Measurements from ENCODE around the gene RFPL3. TPM values are rescaled to one million over a fixed set of nuclear protein-coding genes. Genes with fewer than 3 reads are reported as not detected.
"Not testable (repeated sequence)": the region's sequence is repeated elsewhere in the genome, so short reads cannot be mapped to it uniquely, and the experiment has no call there.

RFPL3 gene
- total RNA-seq, 1 experiment from 2014 or later: not detected

- DNase-seq (ENCODE audit: low spot score): no peak
Observed at GRCh38 chr22:32352681-32353080, 5.0 kb upstream of the RFPL3 start.

DNA sequence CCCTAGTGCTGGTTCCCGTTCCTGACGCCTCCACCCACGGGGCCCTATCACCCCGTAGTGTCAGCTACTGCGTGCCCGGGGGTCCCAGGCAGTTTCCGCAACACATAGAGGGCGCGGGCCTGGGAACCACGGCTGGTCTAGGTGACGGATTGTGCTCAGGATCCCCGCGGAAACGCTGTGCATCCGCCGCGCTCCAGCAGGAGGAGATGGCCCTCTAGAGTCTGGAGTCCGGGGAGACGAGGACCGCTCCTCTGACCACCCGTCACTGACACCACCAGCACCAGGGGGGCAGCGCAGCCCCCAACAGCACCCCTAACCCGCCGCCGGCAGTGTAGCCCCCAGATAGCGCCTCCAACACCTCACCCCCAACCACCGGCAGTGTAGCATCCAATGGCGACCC, 4.4 kb upstream of the RFPL3 start:
- DNase-seq (ENCODE audit: low spot score): no peak

DNA sequence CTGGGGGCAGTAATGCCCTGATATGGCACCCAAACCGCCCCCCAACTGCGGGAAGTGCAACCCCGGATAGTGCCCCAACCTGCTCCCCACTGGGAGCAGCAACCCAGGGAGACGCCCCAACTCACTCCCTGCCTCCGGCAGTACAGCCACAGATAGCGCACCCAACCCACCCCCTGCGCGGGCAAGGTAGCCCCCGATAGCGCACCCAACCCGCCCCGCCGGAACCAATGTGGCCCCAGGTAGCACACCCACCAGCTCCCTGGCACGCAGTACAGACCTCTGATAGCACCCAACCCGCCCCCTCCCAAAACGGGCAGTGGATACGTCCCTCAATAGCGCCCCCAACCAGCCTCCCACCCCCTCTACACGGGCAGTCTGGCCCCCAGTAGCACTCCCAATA, 3.8 kb upstream of the RFPL3 start:
- DNase-seq (ENCODE audit: low spot score): no peak

GRCh38 chr22:32354360-32355351, 3.0 kb upstream of the RFPL3 start:
- DNase-seq (ENCODE audit: low spot score): no peak

GRCh38 chr22:32355760-32356159, 1.9 kb upstream of the RFPL3 start:
- peak; percentile 37 for DNase-seq (ENCODE audit: low spot score)

DNA sequence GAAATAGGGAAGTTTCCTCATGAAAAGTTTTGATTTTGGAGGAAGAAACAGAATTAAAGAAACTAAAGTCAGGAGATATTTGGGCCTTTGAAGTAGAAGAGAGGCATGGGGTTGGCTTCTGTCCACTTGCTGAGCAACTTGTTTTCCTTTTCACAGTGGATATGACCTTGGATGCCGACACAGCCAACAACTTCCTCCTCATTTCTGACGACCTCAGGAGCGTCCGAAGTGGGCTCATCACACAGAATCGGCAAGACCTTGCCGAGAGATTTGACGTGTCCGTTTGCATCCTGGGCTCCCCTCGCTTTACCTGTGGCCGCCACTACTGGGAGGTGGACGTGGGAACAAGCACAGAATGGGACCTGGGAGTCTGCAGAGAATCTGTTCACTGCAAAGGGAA, 2.4 kb downstream of the RFPL3 start:
- DNase-seq (ENCODE audit: low spot score): not testable (repeated sequence)

DNA sequence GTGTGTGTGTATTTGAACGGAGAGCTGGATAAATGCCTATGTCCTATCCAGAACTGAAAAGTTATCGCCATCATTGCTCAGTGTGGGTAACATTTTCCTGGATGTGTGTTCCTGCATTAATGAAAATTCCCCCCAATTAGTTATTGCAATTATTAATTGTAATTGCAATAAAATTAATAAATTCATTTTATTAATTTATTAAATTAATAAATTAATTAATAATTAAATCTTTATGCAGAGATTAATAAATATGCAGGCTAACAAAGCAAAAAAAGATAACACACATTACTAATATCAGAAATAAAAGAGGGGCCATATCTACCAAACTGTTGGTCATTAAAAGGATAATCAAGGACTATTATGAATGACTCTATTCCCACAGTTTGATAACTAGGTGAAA, 3.6 kb downstream of the RFPL3 start:
- DNase-seq (ENCODE audit: low spot score): no peak

- no peak for DNase-seq (ENCODE audit: low spot score)
Observed at GRCh38 chr22:32364210-32364609, 6.5 kb downstream of the RFPL3 start.

DNA sequence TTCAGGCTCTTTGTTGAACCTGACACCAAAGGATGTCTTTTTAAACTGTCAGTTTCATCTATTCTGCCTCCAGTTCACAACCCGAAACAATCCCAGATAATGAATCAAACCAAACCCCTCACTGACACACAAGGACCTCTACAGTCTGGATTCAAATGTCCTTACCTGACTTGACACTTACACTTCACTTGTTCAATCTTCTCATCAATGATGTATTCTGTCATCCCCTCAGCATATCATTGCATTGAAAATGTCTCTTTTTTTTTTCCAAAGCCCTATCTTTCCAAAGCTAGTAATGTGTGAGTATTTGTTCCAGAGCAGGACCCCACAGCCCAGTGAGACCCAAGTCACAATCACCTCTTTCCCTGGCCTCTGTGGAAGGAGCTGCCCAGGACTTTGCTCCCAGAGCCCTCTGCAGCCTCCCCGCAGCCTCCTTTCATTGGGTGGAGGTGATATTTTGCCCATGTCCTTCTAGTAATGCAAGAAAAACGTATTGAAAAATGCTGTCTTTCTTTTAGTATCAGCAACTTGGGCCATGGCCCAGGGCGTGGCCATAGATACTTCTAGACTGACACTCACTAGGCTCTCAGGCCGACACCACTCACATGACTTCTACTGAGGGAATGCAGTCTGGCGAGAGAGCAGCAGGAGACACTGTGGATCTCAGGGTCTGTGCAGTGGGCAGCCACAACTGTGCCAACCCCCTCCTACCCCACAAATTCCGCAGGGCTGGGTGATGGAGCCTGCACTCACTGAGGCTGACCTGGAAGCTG, 18.2 kb downstream of the RFPL3 start:
- DNase-seq (ENCODE audit: low spot score): no peak

DNA sequence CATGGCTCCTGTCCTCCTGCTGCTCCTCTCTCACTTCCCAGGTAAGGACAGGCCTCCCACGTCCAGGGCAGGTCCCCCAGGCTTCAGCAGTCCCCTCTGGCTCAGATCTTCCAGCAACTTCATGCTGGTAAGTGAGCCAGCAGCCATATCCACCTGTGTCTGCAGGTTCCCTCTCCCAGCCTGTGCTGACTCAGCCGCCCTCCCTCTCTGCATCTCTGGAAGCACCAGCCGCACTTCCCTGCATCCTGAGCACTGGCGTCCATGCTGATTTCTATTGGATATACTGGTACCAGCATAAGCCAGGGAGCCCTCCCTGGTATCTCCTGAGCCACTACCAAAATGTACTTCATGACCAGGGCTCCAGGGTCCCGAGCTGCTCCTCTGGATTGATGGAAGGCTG, 19.0 kb downstream of the RFPL3 start:
- no peak for DNase-seq (ENCODE audit: low spot score)

GRCh38 chr22:32378707-32379272, 21.1 kb downstream of the RFPL3 start:
- DNase-seq (ENCODE audit: low spot score): peak; percentile 45

GRCh38 chr22:32380991-32381390, 23.3 kb downstream of the RFPL3 start:
- no peak for DNase-seq (ENCODE audit: low spot score)

DNA sequence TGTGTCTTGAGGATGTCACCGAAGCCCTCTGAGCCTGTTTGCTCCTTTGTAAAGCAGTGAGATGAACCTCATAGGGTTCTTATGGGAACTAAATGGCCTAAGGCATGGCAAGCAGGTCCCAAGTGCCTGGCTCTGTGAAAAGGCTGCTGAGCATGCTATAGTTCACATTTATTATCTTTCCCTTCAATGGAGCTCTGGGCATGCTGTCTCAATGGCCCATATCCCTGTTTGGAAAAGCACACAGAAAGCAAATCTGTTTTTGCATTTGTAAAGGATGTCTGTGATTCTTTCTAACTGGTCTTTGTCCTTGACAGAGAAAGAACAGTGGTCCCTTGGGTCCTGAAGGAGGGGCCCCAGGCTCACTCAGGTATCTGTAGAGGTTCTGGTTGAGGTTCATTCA, 28.0 kb downstream of the RFPL3 start:
- no peak for DNase-seq (ENCODE audit: low spot score)

- no peak for DNase-seq (ENCODE audit: low spot score)
Observed at GRCh38 chr22:32389685-32390084, 32.0 kb downstream of the RFPL3 start.

GRCh38 chr22:32395107-32395506, 37.4 kb downstream of the RFPL3 start:
- no peak for DNase-seq (ENCODE audit: low spot score)

DNA sequence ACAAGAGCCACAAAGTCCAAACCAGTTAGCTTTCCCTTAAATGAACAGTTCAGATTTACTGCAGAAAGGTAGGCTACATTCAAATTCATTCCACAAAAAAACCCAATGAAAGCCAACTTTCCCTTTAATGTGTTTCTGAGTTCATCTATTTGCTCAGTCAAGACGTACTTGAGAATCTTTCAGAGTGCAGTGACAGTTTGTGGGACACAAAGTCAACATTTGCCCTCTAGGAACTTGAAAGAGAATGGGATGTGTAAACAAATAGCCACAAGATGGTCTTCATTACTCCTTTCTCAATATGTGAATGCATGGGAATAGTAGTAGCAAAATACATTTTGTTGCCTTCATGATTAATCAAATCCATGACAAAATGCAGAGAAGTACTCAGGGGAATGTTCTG, 38.6 kb downstream of the RFPL3 start:
- no peak for DNase-seq (ENCODE audit: low spot score)

DNA sequence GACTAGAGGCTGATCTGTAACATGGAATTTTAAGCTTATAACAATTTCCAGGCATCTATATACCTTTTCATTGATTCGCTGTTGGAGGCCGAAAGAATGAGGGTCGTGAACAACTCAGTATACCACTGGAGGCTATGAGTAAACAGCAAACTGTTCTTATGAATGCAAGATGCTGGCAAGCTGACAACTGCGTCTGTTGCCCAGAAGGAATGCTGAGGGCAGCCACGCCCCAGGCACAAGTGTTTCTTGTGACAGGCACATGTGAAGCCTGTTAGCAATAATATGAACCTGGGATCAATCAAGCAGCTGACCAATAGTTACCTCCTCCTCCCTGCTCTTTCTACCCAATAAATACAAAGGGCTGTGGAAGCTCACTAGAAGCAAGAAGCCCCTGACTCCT, 39.1 kb downstream of the RFPL3 start:
- DNase-seq (ENCODE audit: low spot score): no peak

- DNase-seq (ENCODE audit: low spot score): no peak
Observed at GRCh38 chr22:32401486-32401885, 43.8 kb downstream of the RFPL3 start.

GRCh38 chr22:32404021-32404420, 46.4 kb downstream of the RFPL3 start:
- no peak for DNase-seq (ENCODE audit: low spot score)

DNA sequence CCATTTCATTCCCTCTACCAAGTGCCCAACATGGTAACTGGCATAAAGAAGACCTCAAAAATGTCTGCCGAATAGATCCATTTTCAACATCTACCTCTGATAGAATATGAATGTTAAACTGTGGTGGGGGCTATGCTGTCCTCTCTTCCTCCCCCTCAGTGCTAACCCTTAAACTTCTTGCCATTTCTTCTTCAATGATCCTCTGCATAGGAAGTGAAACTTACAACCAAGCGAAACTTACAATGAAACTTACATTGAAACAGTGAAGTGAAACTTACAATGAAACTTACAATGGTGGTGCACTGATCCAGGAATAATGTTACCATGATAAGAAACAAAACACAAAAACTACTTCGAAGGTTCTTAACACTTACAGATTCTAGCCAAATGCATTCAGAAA, 49.6 kb downstream of the RFPL3 start:
- no peak for DNase-seq (ENCODE audit: low spot score)

- no peak for DNase-seq (ENCODE audit: low spot score)
Observed at GRCh38 chr22:32407936-32408335, 50.3 kb downstream of the RFPL3 start.

DNA sequence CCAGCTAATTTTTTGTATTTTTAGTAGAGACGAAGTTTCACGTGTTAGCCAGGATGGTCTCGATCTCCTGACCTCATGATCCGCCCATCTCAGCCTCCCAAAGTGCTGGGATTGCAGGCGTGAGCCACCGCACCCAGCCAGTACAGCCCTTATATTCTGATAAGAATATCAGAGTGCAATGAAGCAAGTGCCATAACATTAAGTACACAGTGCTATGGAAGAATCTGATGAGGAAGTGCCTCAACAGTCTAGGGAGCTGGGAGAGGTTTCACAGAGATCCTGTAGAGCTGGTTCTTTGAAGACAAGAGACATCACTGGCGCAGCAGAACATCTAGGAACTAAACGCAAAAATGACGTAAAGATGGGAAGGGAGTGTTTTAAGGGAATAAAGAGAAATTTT, 52.3 kb downstream of the RFPL3 start:
- no peak for DNase-seq (ENCODE audit: low spot score)
